Right ventricle myocardium superior (tissue), 1 donor: ENCODE measurements around the gene MBNL1. TPM values are rescaled to one million over a fixed set of nuclear protein-coding genes. Genes with fewer than 3 reads are reported as not detected.

Source experiments
- ATAC-seq: fragments of 200-7000 bp; cut with Tn5 transposase; one replicate; pipeline ENCODE4 v1.9.1; 2020; ENCODE audit warnings: mild to moderate bottlenecking; ENCODE audit not compliant: poor library complexity
- DNase-seq: peaks from one replicate; pipeline ENCODE4 v3.0.0-alpha.2; 2020
- intact Hi-C: fragments of 100-400 bp; cut with DNase I; formaldehyde crosslinking; loops from one replicate; pipeline ENCODE4 v1.11.2; 2022
- total RNA-seq: library from RNA; stranded (reverse); fragmentation: NEBNext Ultra II Directional; extraction: Animal tissue kit (Norgen Biotek cat#: 25700); gene quantifications from one replicate; pipeline ENCODE4 v1.2.1, GENCODE V29; 2021
- donor health status: DM: no; HTN: yes; CAD: no; lungs with severe emphysema.

MBNL1 gene
- total RNA-seq, 1 donor from 2014 or later = 182 TPM

GRCh38 chr3:152269056-152269830, 514 bp downstream of the MBNL1 start:
- ATAC-seq = peak; percentile 81
- intact Hi-C loops = no loop called here
- DNase-seq = peak; percentile 88

- intact Hi-C loops = no loop called here
- peak; percentile 43 for DNase-seq
- ATAC-seq = peak; percentile 48
Measured at GRCh38 chr3:152269831-152270734, 1.4 kb downstream of the MBNL1 start.

- DNase-seq (no peak), ATAC-seq (no peak)
- intact Hi-C loops = no loop called here
Measured at GRCh38 chr3:152270937-152271336, 2.2 kb downstream of the MBNL1 start.

- intact Hi-C loops = no loop called here
- DNase-seq (no peak), ATAC-seq (no peak)
Measured at GRCh38 chr3:152271501-152272236, 2.9 kb downstream of the MBNL1 start.

- ATAC-seq = no peak
- intact Hi-C loops = no loop called here
Measured at GRCh38 chr3:152272771-152273242, 4.1 kb downstream of the MBNL1 start.

GRCh38 chr3:152276681-152277080, 8.0 kb downstream of the MBNL1 start:
- DNase-seq (no peak), ATAC-seq (no peak)
- intact Hi-C loops = no loop called here

More at GRCh38 chr3:152272771-152273242, 4.1 kb downstream of the MBNL1 start:
- DNase-seq = no peak

- ATAC-seq (no peak), DNase-seq (no peak)
- intact Hi-C loops = no loop called here
Measured at GRCh38 chr3:152277198-152277597, 8.5 kb downstream of the MBNL1 start.

GRCh38 chr3:152278756-152279427, 10.2 kb downstream of the MBNL1 start:
- intact Hi-C loops = no loop called here
- ATAC-seq = peak; percentile 7
- no peak for DNase-seq

- no peak for DNase-seq
- intact Hi-C loops = no loop called here
- ATAC-seq = no peak
Measured at GRCh38 chr3:152279479-152279878, 10.8 kb downstream of the MBNL1 start.

GRCh38 chr3:152280539-152280938, 11.8 kb downstream of the MBNL1 start:
- intact Hi-C loops = no loop called here

GRCh38 chr3:152281133-152281713, 12.5 kb downstream of the MBNL1 start:
- intact Hi-C loops = no loop called here
- ATAC-seq = peak; percentile 49

More at GRCh38 chr3:152280539-152280938, 11.8 kb downstream of the MBNL1 start:
- DNase-seq (no peak), ATAC-seq (no peak)

GRCh38 chr3:152282813-152283212, 14.1 kb downstream of the MBNL1 start:
- DNase-seq (no peak), ATAC-seq (peak; percentile 74)
- intact Hi-C loops = no loop called here

More at GRCh38 chr3:152281133-152281713, 12.5 kb downstream of the MBNL1 start:
- no peak for DNase-seq

- peak; percentile 19 for ATAC-seq
- intact Hi-C loops = no loop called here
Measured at GRCh38 chr3:152283492-152284381, 15.0 kb downstream of the MBNL1 start.

GRCh38 chr3:152284906-152285305, 16.2 kb downstream of the MBNL1 start:
- ATAC-seq = no peak
- intact Hi-C loops = no loop called here
- DNase-seq = no peak

More at GRCh38 chr3:152283492-152284381, 15.0 kb downstream of the MBNL1 start:
- no peak for DNase-seq

- intact Hi-C loops = no loop called here
- ATAC-seq = no peak
- DNase-seq = no peak
Measured at GRCh38 chr3:152285509-152285908, 16.8 kb downstream of the MBNL1 start.

- intact Hi-C loops = no loop called here
- ATAC-seq (no peak), DNase-seq (no peak)
Measured at GRCh38 chr3:152287898-152288576, 19.3 kb downstream of the MBNL1 start.
